Brain microvascular endothelial cell (primary cell): ENCODE results near the gene ANKRD23.
A peak's percentile ranks its signal among the peaks of the same experiment; 100 is the strongest.

Source experiments
- DNase-seq: peaks from one replicate; pipeline ENCODE4 v3.0.0-alpha.2; 2020
- H3K27ac ChIP-seq: fragments of 250-450 bp; sonication (Bioruptor Pico); 2 replicates; pipeline ENCODE4 v1.5.1; 2020; ENCODE audit warnings: mild to moderate bottlenecking, moderate library complexity
- H3K27me3 ChIP-seq: fragments of 250-450 bp; sonication (Bioruptor Pico); replicated peaks from 2 replicates; pipeline ENCODE4 v1.5.1; 2020; ENCODE audit warnings: mild to moderate bottlenecking
- H3K36me3 ChIP-seq: fragments of 250-450 bp; sonication (Bioruptor Pico); replicated peaks from 2 replicates; pipeline ENCODE4 v1.5.1; 2020; ENCODE audit warnings: mild to moderate bottlenecking
- H3K4me3 ChIP-seq: 2 replicates; pipeline ENCODE4 v1.5.1; 2011; ENCODE audit warnings: low read depth, mild to moderate bottlenecking, control low read depth, low read length, moderate library complexity
- in situ Hi-C: cut with HindIII; loops from 2 replicates; pipeline ENCODE4 v1.10.0; 2017; ENCODE audit warnings: low sequenced_read_pairs, low pct_ligation_motif_present
- TF ChIP-seq, protein P1 (sequence below): IDR thresholded peaks from 2 replicates; pipeline ENCODE4 v1.5.1; 2011; ENCODE audit warnings: low read depth, mild to moderate bottlenecking, moderate library complexity, low read length, control low read depth, inconsistent platforms; ENCODE audit errors: missing control alignments

Gene ANKRD23

DNA sequence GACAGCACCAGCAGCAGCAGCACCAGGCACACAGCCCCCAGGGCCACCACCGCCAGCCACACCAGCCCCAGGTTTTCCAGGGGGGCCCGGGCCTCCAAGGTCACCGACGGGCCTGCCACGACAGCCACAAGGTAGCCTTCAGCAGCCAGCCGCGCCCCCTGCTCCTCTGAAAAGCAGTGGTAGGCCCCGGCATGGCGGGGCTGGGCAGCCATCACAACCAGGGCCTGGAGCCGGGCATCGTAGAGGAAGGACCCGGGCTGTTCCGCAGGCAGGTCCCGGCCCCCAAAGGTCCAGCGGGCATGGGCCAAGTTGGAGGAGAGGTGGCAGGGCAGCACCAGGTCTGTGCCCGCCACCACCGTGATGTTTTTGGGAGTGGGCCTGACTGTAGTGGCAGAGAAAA is 17.3 kb upstream of the ANKRD23 start:
- no peak overlapping the region for H3K4me3 ChIP-seq
- TF ChIP-seq, protein P1, sequence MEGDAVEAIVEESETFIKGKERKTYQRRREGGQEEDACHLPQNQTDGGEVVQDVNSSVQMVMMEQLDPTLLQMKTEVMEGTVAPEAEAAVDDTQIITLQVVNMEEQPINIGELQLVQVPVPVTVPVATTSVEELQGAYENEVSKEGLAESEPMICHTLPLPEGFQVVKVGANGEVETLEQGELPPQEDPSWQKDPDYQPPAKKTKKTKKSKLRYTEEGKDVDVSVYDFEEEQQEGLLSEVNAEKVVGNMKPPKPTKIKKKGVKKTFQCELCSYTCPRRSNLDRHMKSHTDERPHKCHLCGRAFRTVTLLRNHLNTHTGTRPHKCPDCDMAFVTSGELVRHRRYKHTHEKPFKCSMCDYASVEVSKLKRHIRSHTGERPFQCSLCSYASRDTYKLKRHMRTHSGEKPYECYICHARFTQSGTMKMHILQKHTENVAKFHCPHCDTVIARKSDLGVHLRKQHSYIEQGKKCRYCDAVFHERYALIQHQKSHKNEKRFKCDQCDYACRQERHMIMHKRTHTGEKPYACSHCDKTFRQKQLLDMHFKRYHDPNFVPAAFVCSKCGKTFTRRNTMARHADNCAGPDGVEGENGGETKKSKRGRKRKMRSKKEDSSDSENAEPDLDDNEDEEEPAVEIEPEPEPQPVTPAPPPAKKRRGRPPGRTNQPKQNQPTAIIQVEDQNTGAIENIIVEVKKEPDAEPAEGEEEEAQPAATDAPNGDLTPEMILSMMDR = no peak
- H3K36me3 ChIP-seq = peaks cover 58% of the 10 kb centered on the region
- no peak for DNase-seq
- H3K27me3 ChIP-seq = no peaks in the 10 kb centered on the region
- no peak overlapping the region for H3K27ac ChIP-seq
- in situ Hi-C loops = no loop called here

DNA sequence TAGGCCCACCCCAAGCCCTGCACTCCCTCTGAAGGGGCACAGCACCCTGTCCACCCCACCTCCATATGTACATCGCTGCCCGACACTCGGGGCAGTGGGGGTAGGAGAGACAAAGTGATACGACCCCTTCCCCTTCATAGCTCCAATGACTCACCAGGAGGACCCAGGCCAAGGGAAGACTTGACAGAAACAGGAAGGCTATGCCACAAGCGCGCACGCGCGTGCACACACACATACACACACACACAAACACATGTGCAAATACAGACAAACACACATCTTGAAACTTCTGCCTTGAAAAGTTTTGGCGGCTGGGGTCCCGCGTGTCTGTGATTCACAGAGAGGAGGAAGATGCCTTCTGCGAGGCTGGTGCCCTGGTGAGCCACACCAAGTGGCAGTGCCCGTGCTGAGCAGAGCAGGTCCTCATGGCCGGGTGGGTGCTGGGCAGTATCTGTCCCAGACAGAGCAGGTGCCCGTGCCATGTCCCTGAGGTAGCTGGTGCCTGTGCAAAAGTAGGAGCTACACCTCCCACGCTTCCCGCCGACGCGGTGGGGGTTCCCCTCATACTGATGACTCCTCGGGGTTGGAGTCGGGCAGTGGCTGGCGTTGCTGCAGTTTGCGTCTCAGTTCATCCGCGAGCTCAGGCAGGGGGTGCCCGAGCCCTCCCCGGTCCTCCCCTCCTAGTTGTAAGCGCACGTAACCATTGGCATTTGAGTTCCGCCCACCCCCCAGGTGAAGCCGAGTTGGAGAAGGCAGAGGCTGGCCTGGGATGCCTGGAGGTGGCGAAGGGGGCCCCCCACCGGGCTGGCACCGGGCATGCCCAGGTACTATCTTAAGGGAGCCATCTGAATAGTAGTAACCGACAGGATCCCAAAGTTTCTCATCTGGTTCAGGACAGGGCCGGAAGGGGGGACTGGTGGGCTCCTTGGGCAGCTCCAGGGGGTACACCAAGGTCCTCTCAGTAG is 16.5 kb upstream of the ANKRD23 start:
- TF ChIP-seq, protein P1 = no peak
- in situ Hi-C loops = no loop called here
- Histone ChIP-seq H3K36me3 (peaks cover 50% of the 10 kb centered on the region), H3K4me3 (no peak overlapping the region), H3K27me3 (no peaks in the 10 kb centered on the region), H3K27ac (no peak overlapping the region)
- DNase-seq = no peak

DNA sequence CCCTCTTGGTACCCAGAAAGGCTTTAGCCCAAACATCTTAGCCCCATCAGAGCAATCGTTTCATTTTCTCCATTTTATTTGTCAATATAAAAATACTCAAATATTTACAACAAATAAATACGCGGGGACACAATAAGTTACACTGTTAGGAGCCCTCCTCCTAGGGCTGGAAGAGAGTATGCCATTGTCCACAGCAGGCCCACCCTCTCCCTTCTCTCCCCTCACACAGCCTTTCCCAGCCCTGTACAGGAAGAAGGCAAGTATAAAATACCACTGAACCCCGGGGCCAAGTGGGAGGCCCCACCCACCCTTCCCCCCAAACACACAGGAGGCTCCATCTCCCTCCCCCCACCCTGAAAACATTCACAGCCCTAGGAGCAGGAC is 15.9 kb upstream of the ANKRD23 start:
- no peak overlapping the region for H3K27ac ChIP-seq
- in situ Hi-C loops = no loop called here
- H3K4me3 ChIP-seq = no peak overlapping the region
- TF ChIP-seq, protein P1 = no peak
- peaks cover 44% of the 10 kb centered on the region for H3K36me3 ChIP-seq
- DNase-seq = no peak
- H3K27me3 ChIP-seq = no peaks in the 10 kb centered on the region

DNA sequence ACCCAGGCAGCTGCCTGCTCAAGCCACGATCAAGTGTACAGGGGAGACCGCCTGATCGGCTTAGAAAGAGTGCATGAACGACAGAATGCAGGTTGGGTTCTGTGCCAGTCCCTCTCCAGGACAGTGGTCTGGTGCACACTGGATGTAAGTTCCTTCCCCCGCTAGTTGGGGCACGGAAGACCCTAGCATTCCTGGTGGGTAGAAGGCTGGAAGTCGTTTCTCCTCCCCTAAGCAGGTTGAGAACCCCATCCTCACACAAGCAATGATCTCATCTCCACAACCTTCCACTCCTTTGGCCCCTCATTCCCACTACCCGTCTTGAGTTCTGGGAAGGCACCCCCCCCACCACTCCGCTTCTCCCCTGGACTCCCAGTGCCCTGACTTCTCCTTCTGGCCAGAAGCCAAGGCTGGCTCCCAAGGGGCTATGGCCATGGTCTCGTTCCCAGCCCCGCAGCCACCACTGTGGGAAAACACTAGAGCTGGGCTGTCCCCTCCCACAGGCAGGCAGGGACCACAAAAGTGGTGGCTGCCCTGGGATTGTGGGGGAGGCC is 15.4 kb upstream of the ANKRD23 start:
- no peak for DNase-seq
- TF ChIP-seq, protein P1 = no peak
- no peaks in the 10 kb centered on the region for H3K27me3 ChIP-seq
- in situ Hi-C loops = no loop called here
- peak overlapping the region; percentile 52 for H3K4me3 ChIP-seq
- peaks cover 39% of the 10 kb centered on the region for H3K36me3 ChIP-seq
- H3K27ac ChIP-seq = no peak overlapping the region

DNA sequence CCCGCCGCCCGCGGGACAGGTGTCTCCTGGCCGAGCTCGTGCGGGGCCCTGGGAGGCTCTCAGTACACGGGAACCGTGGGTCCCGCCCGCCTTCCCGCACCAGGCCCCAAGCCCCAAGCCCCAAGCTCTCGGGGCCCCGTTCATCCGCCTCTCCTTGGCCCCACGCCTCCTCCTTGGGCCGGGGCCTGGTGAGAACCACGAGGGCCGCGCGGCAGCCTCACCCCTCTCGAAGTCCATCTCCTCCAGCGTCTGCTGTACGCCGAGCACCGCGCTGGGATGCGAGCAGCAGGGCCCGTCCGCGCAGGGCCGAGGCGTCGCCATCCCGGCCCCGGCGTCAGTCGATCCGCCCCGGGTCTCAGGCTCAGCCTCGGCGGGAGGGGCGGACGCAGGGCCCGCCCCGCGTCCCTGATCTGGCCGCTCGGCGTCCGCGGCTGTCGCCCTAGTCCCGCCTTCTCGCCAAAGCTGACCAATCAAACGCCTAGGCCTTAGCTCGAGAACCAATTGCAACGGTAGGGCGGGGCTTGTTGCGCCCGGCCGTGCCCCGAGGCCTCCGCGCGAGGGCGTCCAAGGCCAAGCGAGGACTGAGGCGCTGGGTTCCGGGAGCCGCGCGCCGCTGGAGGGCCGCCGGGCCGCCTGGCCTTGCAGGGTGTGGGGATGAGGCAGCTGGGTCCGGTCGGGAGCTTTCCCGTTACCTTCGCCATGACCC is 14.0 kb upstream of the ANKRD23 start, which contains the start of gene ANKRD39:
TSS of gene ANKRD39 (minus strand) at position 350 of the 706 bp plus-strand sequence. CDS start at position 321, 29 bp downstream.
- Histone ChIP-seq H3K27me3 (no peaks in the 10 kb centered on the region), H3K27ac (no peak within 1 kb of the TSS), H3K36me3 (peaks cover 26% of the 10 kb centered on the region), H3K4me3 (peak within 1 kb of the TSS; percentile 74)
- in situ Hi-C loops = no loop called here
- TF ChIP-seq, protein P1 = peak; percentile 68
- DNase-seq = peak; percentile 98
